Neural progenitor cell (in vitro differentiated cells): ENCODE results near the gene PEX10.

Experiments used
- CTCF ChIP-seq: fragments of 200-600 bp; sonication (generic); IDR thresholded peaks from 2 replicates; pipeline ENCODE4 v1.5.1; 2017; ENCODE audit warnings: antibody characterized with exemption, mild to moderate bottlenecking
- EZH2 ChIP-seq: fragments of 200-600 bp; sonication (generic); IDR thresholded peaks from 2 replicates; pipeline ENCODE4 v1.6.1; 2017; ENCODE audit warnings: antibody characterized with exemption, mild to moderate bottlenecking, moderate library complexity
- EZH2phosphoT487 ChIP-seq: fragments of 200-600 bp; sonication (generic); IDR thresholded peaks from 2 replicates; pipeline ENCODE4 v1.6.1; 2017; ENCODE audit warnings: antibody characterized with exemption

DNA sequence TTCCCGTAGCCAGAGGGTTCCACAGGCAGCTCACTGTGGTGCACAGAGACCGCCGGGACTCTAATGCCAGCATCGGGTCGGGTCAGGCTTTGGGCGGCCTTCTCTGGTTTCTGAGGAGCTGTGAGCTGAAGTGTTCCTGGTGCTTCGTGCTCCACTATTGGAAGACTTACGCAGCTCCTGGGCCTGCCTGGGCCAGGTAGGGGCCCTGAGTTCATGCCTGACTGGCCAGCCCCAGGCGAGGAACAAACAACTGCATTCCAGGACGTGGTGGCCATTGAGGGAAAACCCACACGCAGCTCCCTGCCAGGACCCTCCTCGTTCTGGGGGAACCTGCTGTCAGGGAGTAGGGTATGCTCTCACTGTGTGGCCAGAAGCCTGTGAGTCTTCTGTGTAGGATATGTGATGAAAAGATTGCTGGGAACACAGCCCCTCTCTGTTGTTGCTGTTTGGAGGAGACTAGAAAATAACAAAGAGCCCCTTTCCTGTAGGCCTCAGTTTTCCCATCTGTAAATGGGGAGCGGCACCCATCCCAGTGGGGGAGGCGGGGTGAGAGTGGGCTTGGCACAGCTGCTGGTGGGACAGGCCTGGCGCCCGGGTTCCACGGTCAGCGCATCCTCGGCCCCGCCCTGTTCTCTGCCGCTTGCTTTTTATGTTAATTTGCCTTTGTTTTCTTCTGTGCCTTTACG is 12.3 kb downstream of the PEX10 start:
- TF ChIP-seq EZH2 (no peak), CTCF (no peak), EZH2phosphoT487 (no peak)
